Cardiac muscle cell (in vitro differentiated cells and primary cell): Measurements from ENCODE around the gene SRSF7. TPM values are rescaled to one million over a fixed set of nuclear protein-coding genes. Genes with fewer than 3 reads are reported as not detected.

ENCODE experiments used
- DNase-seq, 2 donors: peaks; one replicate each; pipeline versions ENCODE4 v3.0.0 to v3.0.0-alpha.2; 2010 to 2017; ENCODE audit warnings: low read depth in 1 of 2, low spot score in 1 of 2
- H3K27ac ChIP-seq: fragments of 200-600 bp; sonication (generic); 2 replicates; pipeline ENCODE4 v1.5.1; 2016
- H3K27me3 ChIP-seq: fragments of 200-600 bp; sonication (generic); 2 replicates; pipeline ENCODE4 v1.6.0; 2016; ENCODE audit warnings: control low read depth
- H3K36me3 ChIP-seq: fragments of 200-600 bp; sonication (generic); 2 replicates; pipeline ENCODE4 v1.5.1; 2016; ENCODE audit warnings: control low read depth
- H3K4me1 ChIP-seq: fragments of 200-600 bp; sonication (generic); 2 replicates; pipeline ENCODE4 v1.8.1; 2017; ENCODE audit warnings: low read depth, mild to moderate bottlenecking, mixed run types
- H3K4me3 ChIP-seq: fragments of 200-600 bp; sonication (generic); 2 replicates; pipeline ENCODE4 v1.5.1; 2016; ENCODE audit warnings: mild to moderate bottlenecking
- H3K9me3 ChIP-seq: fragments of 200-600 bp; sonication (generic); 2 replicates; pipeline ENCODE4 v1.5.1; 2017; ENCODE audit warnings: low read depth, mild to moderate bottlenecking, control low read depth
- CTCF ChIP-seq: IDR thresholded peaks from 2 replicates; pipeline ENCODE4 v1.5.1; 2012; ENCODE audit warnings: low read depth, mild to moderate bottlenecking, low read length
- polyA plus RNA-seq: library from polyadenylated mRNA; unstranded; fragments of >200 nt; fragmentation: Nextera tagmentation; extraction: Ambion mirVana; gene quantifications from 2 replicates; pipeline ENCODE4 v1.2.1, GENCODE V29; 2016
- total RNA-seq: library from RNA; depleted of rRNA; stranded (reverse); fragments of >200 nt; gene quantifications from 2 replicates; pipeline ENCODE4 v1.2.3, GENCODE V29; 2016

The SRSF7 gene
- total and polyA plus RNA-seq, 2 experiments from 2014 or later = 118 to 136 TPM

- Histone ChIP-seq H3K27ac (peak overlapping the region; percentile 4), H3K4me1 (no peaks in the 10 kb centered on the region), H3K9me3 (no peaks in the 10 kb centered on the region), H3K27me3 (no peaks in the 10 kb centered on the region), H3K36me3 (peaks cover 11% of the 10 kb centered on the region), H3K4me3 (no peak overlapping the region)
- TF ChIP-seq CTCF = no peak
- no peak for DNase-seq
Measured at GRCh38 chr2:38735999-38736320, 15.2 kb downstream of the SRSF7 start.

- peaks cover 11% of the 10 kb centered on the region for H3K36me3 ChIP-seq
- TF ChIP-seq CTCF = no peak
- peak overlapping the region; percentile 19 for H3K27ac ChIP-seq
- no peaks in the 10 kb centered on the region for H3K27me3 ChIP-seq
- H3K4me3 ChIP-seq = no peak overlapping the region
- no peaks in the 10 kb centered on the region for H3K4me1 ChIP-seq
- no peaks in the 10 kb centered on the region for H3K9me3 ChIP-seq
- DNase-seq = no peak
Measured at GRCh38 chr2:38734299-38735058, 16.7 kb downstream of the SRSF7 start.

GRCh38 chr2:38733300-38733971, 17.7 kb downstream of the SRSF7 start:
- no peak for TF ChIP-seq CTCF
- no peak overlapping the region for H3K27ac ChIP-seq
- H3K27me3 ChIP-seq = no peaks in the 10 kb centered on the region
- no peak overlapping the region for H3K4me3 ChIP-seq
- no peak for DNase-seq
- no peaks in the 10 kb centered on the region for H3K9me3 ChIP-seq
- H3K4me1 ChIP-seq = no peaks in the 10 kb centered on the region
- H3K36me3 ChIP-seq = peaks cover 11% of the 10 kb centered on the region

- Histone ChIP-seq H3K9me3 (no peaks in the 10 kb centered on the region), H3K27me3 (no peaks in the 10 kb centered on the region), H3K4me1 (no peaks in the 10 kb centered on the region), H3K36me3 (peaks cover 11% of the 10 kb centered on the region), H3K4me3 (no peak overlapping the region), H3K27ac (no peak overlapping the region)
- TF ChIP-seq CTCF = no peak
- no peak for DNase-seq
Measured at GRCh38 chr2:38731684-38732221, 19.4 kb downstream of the SRSF7 start.

- DNase-seq = no peak
- Histone ChIP-seq H3K4me1 (no peaks in the 10 kb centered on the region), H3K9me3 (no peaks in the 10 kb centered on the region), H3K4me3 (no peak overlapping the region), H3K36me3 (peaks cover 11% of the 10 kb centered on the region), H3K27me3 (no peaks in the 10 kb centered on the region), H3K27ac (no peak overlapping the region)
- TF ChIP-seq CTCF = no peak
Measured at GRCh38 chr2:38731090-38731489, 20.1 kb downstream of the SRSF7 start.
